Peyer's patch (tissue), 4 donors: Measurements from ENCODE around the gene FTSJ3. TPM values are rescaled to one million over a fixed set of nuclear protein-coding genes. Genes with fewer than 3 reads are reported as not detected.

Experiments
- DNase-seq, 3 donors: peaks; one replicate each; pipeline ENCODE4 v3.0.0-alpha.2; 2017 to 2019
- H3K27ac ChIP-seq, 4 donors: fragments of 200-600 bp; sonication (generic); one replicate each; pipeline ENCODE4 v1.5.1; 2016 to 2019
- H3K27me3 ChIP-seq, 2 donors: fragments of 200-600 bp; sonication (generic); one replicate each; pipeline ENCODE4 v1.5.1; 2019
- H3K36me3 ChIP-seq, 3 donors: fragments of 200-600 bp; sonication (generic); one replicate each; pipeline ENCODE4 v1.5.1; 2016 to 2019
- H3K4me1 ChIP-seq, 4 donors: fragments of 200-600 bp; sonication (generic); one replicate each; pipeline ENCODE4 v1.5.1; 2016 to 2019
- H3K4me3 ChIP-seq, 4 donors: fragments of 200-600 bp; sonication (generic); 1 replicate in 3 of 4; 2 replicates in 1 of 4; pipeline ENCODE4 v1.5.1; 2016 to 2019; ENCODE audit warnings: mild to moderate bottlenecking in 1 of 4
- H3K9me3 ChIP-seq, 4 donors: fragments of 200-600 bp; sonication (generic); one replicate each; pipeline ENCODE4 v1.5.1; 2016 to 2019; ENCODE audit warnings: mild to moderate bottlenecking in 1 of 4
- POLR2A ChIP-seq, 2 donors: fragments of 450-650 bp; IDR thresholded peaks; one replicate each; pipeline ENCODE4 v1.5.1; 2017; ENCODE audit warnings: antibody characterized with exemption in 2 of 2, mild to moderate bottlenecking in 2 of 2, moderate library complexity in 2 of 2
- total RNA-seq, 4 donors: library from RNA; depleted of rRNA; stranded (reverse); fragments of >200 nt; gene quantifications; one replicate each; pipeline ENCODE4 v1.1.0, GENCODE V29; 2016
- TF ChIP-seq, protein P1 (sequence below), 6 experiments: fragments of 450-650 bp in 4 of 6; fragments of 200-600 bp in 2 of 6; sonication (generic) in 1 of 6; IDR thresholded peaks; one replicate each; pipeline ENCODE4 v1.5.1; 2017 to 2019; ENCODE audit warnings: antibody characterized with exemption in 6 of 6, mild to moderate bottlenecking in 3 of 6, moderate library complexity in 1 of 6

FTSJ3 gene
- total RNA-seq, 4 donors from 2014 or later, result 19.6 to 133 (median 51.6) TPM

DNA sequence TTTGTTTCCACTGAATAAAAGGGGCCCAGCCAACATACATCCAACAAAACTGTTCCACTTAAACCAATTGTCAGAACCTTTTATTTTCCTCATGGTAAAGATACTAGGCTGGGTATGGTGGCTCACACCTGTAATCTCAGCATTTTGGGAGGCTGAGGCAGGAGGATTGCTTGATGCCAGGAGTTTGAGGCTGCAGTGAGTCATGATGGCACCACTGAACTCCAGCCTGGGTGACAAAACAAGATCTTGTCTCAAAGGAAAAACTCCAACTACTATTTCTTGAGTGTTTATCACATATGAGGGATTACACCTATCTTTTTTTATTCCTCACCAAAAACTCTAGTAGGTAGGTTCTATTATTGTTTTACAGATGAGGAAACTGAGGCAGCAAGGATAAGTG, 4.9 kb downstream of the FTSJ3 start:
- Histone ChIP-seq H3K27me3 (no peaks in the 10 kb centered on the region), H3K4me3 (no peak overlapping the region), H3K36me3 (peaks cover 0 to 79% (median 0%) of the 10 kb centered on the region in 3 donors), H3K4me1 (peaks cover 0 to 8% (median 4%) of the 10 kb centered on the region in 4 donors), H3K27ac (no peak overlapping the region), H3K9me3 (no peaks in the 10 kb centered on the region)
- no peak for DNase-seq
- TF ChIP-seq, protein P1, sequence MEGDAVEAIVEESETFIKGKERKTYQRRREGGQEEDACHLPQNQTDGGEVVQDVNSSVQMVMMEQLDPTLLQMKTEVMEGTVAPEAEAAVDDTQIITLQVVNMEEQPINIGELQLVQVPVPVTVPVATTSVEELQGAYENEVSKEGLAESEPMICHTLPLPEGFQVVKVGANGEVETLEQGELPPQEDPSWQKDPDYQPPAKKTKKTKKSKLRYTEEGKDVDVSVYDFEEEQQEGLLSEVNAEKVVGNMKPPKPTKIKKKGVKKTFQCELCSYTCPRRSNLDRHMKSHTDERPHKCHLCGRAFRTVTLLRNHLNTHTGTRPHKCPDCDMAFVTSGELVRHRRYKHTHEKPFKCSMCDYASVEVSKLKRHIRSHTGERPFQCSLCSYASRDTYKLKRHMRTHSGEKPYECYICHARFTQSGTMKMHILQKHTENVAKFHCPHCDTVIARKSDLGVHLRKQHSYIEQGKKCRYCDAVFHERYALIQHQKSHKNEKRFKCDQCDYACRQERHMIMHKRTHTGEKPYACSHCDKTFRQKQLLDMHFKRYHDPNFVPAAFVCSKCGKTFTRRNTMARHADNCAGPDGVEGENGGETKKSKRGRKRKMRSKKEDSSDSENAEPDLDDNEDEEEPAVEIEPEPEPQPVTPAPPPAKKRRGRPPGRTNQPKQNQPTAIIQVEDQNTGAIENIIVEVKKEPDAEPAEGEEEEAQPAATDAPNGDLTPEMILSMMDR (IDR thresholded peaks at IDR 0.05), result no peak
- TF ChIP-seq POLR2A (IDR thresholded peaks at IDR 0.05), result no peak

DNA sequence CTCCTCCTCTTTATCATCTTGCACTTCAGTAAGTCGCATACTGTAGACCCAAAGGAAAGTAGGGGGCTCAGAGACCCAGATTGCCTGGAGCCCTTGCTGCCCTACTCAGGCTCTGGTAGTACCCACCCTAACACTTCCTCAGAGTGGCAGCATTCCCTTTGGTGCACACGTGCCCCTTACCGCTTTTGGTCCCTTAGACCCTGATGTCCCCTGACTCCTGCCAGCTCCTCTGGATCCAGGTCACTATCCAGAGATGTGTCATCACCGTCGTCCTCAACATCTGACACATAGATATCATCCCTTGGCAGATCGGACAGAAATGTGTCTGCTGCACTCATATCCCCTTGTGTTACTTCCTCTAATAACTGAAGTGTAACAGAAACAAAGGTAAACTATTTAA, 5.7 kb downstream of the FTSJ3 start:
- Histone ChIP-seq H3K4me1 (peaks cover 0 to 8% (median 4%) of the 10 kb centered on the region in 4 donors), H3K4me3 (no peak overlapping the region), H3K9me3 (no peaks in the 10 kb centered on the region), H3K36me3 (peaks cover 0 to 87% (median 0%) of the 10 kb centered on the region in 3 donors), H3K27me3 (no peaks in the 10 kb centered on the region), H3K27ac (no peak overlapping the region)
- TF ChIP-seq POLR2A (IDR thresholded peaks at IDR 0.05), result no peak
- TF ChIP-seq, protein P1 (IDR thresholded peaks at IDR 0.05), result no peak
- DNase-seq, result no peak

DNA sequence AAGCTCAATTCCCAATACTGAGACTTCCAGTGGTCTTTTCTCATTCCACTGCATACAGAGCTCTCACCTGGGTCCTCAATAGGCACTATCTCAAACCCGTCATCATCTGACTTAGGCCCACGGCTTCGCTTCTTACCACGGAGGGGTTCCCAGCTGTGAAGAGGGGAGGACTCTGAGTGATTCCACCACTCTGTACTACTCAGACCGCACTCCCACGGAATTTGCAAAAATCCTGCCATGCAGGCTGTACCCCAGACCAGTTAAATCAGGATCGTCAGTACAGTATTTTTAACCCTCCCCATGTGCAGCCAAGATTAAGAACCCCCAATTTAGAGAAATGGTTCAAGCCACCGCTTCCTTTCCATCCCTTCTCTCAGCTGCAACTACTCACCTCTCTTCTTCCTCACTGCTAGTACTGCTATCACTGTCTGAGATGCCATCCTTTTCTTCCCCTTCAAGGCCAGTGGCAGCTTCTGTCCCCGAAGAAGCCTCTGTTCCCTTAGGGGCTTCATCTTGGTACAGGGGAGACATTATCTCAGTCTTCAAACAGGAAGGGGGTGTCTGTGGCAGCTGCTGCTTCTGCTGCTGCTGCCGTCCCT, 6.4 kb downstream of the FTSJ3 start:
- TF ChIP-seq, protein P1 (IDR thresholded peaks at IDR 0.05), result no peak
- TF ChIP-seq POLR2A (IDR thresholded peaks at IDR 0.05), result no peak
- no peaks in the 10 kb centered on the region for H3K27me3 ChIP-seq
- H3K27ac ChIP-seq, result no peak overlapping the region
- H3K4me1 ChIP-seq, result peaks cover 0 to 4% (median 1%) of the 10 kb centered on the region in 4 donors
- H3K36me3 ChIP-seq, result peaks cover 0 to 94% (median 0%) of the 10 kb centered on the region in 3 donors
- H3K4me3 ChIP-seq, result no peak overlapping the region
- H3K9me3 ChIP-seq, result no peaks in the 10 kb centered on the region
- DNase-seq, result no peak

DNA sequence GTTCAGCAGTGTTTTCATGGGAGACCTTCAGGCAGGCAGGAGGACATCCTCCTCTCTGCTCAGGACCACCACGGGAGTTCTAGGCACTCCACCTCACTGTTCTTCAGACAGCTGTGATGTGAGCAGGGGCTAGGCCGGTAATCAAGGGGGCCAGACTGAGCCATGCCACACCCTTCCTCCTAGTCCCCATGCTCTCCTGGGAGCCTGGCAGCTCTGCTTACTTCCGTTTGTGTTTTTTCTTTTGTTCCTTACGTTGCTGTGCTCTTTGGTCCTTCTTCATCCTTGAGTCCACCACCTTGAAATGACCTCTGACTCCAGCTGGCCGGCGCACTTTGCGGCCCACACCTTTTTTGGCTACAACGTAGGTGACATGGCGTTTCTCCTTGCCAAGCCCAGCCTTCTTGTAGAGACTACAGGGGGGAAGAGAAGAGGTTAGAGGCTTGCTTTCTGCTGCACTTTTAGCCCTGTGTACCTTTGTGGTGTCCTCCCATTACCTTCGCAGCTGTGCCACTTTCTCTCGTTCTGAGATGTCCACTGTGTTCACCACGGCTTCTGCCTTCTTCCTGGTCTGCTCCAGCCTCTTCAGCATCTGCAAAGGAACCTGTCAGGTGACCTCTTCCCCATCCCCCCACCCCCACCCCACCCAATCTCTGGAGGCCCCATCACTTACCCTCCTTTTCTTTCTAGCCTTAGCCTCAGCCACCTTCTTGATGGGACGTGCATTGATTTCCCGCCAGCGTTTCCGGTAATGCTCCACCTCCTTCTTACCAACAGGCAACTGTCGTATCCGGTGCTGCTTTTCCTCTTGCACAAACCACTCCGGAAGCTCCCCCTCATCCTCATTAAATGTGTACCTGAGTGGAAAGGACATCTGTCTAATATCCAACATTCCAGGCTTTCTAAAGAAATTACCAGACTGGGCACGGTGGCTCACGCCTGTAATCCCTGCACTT, 7.6 kb downstream of the FTSJ3 start:
- Histone ChIP-seq H3K27me3 (no peaks in the 10 kb centered on the region), H3K4me1 (no peaks in the 10 kb centered on the region), H3K4me3 (no peak overlapping the region), H3K9me3 (no peaks in the 10 kb centered on the region), H3K27ac (peak overlapping the region in 2 of 4 donors; percentile 4 to 28), H3K36me3 (peaks cover 0 to 100% (median 0%) of the 10 kb centered on the region in 3 donors)
- no peak for DNase-seq
- TF ChIP-seq POLR2A (IDR thresholded peaks at IDR 0.05), result no peak
- TF ChIP-seq, protein P1 (IDR thresholded peaks at IDR 0.05), result no peak

DNA sequence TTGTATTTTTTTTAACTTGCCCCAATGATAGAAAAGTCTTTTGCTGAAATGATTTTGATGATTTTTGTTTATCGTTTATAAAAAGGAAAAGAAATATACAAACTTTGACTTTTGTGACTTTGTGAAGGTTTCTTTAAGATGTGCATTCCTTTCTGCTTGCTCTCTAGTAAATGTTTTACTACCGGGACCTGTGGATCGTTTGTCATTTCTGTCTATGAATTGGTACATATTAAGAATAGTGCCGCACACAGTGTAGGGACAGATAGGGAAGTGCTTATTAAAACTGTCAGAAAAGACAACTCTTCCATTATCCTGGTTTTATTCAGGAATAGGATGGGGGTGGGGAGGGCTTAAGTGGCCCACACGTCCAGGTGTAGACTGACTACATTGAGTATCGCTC, 8.3 kb downstream of the FTSJ3 start:
- H3K36me3 ChIP-seq, result peaks cover 0 to 100% (median 0%) of the 10 kb centered on the region in 3 donors
- DNase-seq, result no peak
- no peaks in the 10 kb centered on the region for H3K4me1 ChIP-seq
- TF ChIP-seq, protein P1 (IDR thresholded peaks at IDR 0.05), result no peak
- TF ChIP-seq POLR2A (IDR thresholded peaks at IDR 0.05), result no peak
- no peak overlapping the region for H3K4me3 ChIP-seq
- no peaks in the 10 kb centered on the region for H3K27me3 ChIP-seq
- no peaks in the 10 kb centered on the region for H3K9me3 ChIP-seq
- H3K27ac ChIP-seq, result peak overlapping the region in 1 of 4 donors; percentile 4
